GM18909 (cell line): ENCODE results near the gene NAGLU.

Experiments
- ATAC-seq: cut with Tn5 transposase; IDR thresholded peaks from one replicate; pipeline ENCODE4 v1.9.1; 2021; ENCODE audit warnings: mild to moderate bottlenecking; ENCODE audit not compliant: unreplicated experiment, poor library complexity

The NAGLU gene

DNA sequence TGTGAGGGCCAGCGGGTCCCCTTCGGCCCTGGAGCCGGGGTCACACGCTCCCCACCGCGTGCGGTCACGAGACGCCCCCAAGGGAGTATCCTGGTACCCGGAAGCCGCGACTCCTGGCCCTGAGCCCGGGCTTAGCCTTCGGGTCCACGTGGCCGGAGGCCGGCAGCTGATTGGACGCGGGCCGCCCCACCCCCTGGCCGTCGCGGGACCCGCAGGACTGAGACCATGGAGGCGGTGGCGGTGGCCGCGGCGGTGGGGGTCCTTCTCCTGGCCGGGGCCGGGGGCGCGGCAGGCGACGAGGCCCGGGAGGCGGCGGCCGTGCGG is at the start of gene NAGLU:
Gene NAGLU (plus strand): TSS at position 194 of the 324 bp plus-strand sequence. CDS start 32 bp downstream, at position 226.
- ATAC-seq: peak; percentile 87

- ATAC-seq: no peak
Measured at GRCh38 chr17:42488032-42488431, 48.0 kb upstream of the NAGLU start.

DNA sequence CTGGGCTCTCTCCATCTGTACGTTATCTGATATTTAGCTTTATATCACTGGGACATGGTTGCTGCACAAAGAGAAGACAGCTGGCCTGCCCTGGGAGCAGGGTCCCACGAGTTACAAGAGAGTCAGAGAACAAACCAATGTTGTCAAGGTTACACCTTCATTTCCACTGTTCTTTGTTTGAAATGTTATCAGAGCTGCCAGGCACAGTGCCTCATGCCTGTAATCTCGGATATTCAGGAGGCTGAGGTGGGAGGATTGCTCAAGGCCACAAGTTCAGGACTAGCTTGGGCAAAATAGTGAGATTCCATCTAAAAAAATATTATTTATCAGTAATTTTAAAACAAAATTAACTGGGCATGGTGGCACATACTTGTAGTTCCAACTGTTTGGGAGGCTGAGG is 42.7 kb upstream of the NAGLU start:
- no peak for ATAC-seq

- ATAC-seq: no peak
Measured at GRCh38 chr17:42494673-42495072, 41.4 kb upstream of the NAGLU start.

DNA sequence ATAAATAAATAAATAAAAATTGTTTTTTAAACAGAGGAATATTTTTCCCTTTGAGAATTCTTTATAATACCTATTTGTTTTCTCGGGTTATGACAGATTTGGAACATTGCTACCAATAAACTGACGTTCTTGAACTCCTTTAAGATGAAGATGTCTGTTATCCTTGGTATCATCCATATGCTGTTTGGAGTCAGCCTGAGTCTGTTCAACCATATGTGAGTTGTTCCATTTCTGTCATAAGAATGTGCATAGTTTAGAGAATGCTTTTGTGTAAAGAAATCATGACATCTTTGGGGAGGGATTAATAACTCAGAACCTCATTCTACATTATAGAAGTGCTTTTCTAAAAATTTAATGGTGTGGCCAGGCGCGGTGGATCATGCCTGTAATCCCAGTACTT is 37.2 kb upstream of the NAGLU start:
- no peak for ATAC-seq

DNA sequence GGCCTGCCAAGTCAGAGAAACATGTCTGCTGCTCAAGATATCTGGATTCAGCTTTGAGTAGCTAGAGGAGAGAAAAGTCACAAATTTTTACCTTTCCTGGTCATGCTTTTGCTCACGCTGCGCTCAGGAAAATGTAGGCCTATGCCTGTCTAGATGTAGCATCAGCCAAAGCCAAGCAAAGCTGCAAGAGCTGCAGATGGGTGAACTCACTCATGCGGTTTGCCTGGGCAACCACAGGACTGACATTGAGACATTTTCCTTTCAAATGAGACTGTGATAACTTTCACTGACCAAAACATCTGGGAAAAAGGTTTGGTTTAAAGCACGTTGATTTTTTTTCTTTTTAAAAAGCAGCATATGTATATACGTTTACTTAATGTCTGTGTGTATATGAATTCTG is 34.0 kb upstream of the NAGLU start:
- ATAC-seq: no peak

DNA sequence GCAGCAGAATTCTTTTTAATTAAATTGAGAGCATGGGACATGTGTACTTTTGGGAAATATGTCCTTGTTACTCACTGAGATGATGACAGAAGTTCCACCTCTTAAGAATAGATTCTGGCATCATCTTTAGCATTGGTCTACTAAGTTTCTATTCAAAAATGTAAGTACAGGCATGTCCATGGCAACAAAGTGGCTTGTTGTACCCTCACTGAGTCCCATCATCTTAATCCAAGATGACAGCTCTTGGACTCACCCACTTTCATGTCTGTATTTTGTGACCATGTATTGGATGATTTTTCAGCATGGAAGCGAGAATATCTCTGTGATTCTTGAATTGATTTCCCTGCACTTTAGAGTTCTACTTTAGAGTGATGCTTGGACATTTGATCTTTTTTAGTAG is 33.1 kb upstream of the NAGLU start:
- ATAC-seq: no peak

- no peak for ATAC-seq
Measured at GRCh38 chr17:42507671-42508070, 28.4 kb upstream of the NAGLU start.

GRCh38 chr17:42508426-42509165 is 27.4 kb upstream of the NAGLU start:
- no peak for ATAC-seq

GRCh38 chr17:42509409-42509808 is 26.6 kb upstream of the NAGLU start:
- ATAC-seq: no peak

GRCh38 chr17:42509841-42510240 is 26.2 kb upstream of the NAGLU start:
- ATAC-seq: no peak

GRCh38 chr17:42512246-42512645 is 23.8 kb upstream of the NAGLU start:
- no peak for ATAC-seq

DNA sequence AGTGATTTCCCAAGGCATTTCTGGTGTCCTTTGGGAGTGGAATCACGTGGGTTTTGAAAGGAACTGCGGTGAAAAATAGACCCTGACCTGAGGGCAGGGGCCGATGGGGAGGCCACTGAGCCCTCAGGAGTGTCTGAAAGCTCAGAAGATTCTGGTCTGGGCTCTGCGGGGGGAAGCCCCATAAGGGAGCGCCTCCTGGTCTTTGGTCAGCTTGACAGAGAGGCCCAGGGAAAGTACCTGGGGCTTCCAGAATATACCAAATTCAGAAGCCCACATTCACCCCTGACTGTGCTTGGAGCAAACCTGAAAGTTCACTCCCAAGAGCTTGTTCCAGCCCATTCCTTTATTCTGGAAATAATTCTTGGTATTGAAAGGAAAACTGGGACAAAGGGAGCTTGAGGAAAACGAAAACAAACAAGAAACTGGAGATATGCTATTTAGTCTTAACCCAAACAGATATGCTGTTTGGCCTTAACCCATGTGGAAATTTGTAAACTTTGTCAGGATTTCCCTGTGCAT is 23.2 kb upstream of the NAGLU start:
- no peak for ATAC-seq

DNA sequence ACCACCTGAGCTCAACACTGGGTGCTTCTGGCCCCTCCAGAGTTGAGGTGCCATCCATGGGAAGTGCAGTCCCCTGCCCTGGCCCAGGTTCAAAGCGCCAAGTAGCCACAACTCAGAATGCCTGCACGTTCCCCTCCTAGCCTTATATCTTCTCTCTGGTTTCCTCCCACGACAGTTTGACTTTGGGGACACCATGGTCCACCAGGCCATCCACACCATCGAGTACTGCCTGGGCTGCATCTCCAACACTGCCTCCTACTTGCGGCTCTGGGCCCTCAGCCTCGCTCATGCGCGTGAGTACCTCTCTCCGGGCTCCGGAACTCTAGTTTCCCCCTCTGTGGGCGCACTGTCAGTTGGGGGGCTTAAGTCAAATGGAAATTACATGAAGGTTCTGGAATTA is 22.4 kb upstream of the NAGLU start:
- ATAC-seq: no peak

GRCh38 chr17:42514279-42514678 is 21.8 kb upstream of the NAGLU start:
- no peak for ATAC-seq

DNA sequence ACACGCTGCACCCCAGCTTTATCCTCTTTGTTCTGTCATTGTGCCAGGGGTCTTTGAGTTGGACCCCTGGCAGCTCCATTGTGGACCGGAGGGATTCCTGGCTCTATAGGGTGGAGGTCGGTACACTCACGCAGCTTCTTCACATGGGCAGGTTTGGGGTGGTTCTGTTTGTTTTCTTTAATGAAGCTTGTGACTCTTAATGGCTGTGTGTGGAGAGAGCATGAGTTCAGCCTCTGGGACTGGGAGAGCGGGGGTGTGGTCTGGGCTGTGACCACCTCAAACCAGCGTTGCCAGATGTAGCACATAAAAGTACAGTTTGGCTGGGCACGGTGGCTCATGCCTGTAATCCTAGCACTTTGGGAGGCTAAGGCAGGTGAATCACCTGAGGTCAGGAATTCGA is 21.2 kb upstream of the NAGLU start:
- no peak for ATAC-seq

DNA sequence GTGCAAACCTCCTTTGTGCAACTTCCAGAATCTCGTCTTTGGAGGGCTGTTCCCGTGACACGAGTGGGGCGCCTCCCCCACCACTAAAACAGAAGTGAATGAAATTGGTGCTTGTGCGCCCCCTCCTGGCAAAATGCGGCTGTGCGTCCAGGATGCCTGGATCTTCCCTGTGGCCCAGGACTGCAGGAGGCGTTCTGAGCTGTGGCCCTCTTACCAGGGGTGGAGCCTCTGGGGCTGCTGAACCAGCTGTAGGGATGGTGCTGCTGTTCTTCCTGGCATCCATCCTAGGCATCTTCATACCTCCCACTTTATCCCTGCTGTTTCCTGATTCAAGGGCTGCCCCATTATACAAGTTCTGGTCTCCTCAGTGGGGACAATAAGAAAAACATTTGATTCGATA is 18.5 kb upstream of the NAGLU start:
- ATAC-seq: no peak

GRCh38 chr17:42518046-42518754 is 17.8 kb upstream of the NAGLU start:
- no peak for ATAC-seq

GRCh38 chr17:42518755-42519545 is 17.1 kb upstream of the NAGLU start:
- no peak for ATAC-seq

GRCh38 chr17:42519546-42520491 is 16.2 kb upstream of the NAGLU start:
- no peak for ATAC-seq
